Measurements from ENCODE around the gene ARVCF.

DNA sequence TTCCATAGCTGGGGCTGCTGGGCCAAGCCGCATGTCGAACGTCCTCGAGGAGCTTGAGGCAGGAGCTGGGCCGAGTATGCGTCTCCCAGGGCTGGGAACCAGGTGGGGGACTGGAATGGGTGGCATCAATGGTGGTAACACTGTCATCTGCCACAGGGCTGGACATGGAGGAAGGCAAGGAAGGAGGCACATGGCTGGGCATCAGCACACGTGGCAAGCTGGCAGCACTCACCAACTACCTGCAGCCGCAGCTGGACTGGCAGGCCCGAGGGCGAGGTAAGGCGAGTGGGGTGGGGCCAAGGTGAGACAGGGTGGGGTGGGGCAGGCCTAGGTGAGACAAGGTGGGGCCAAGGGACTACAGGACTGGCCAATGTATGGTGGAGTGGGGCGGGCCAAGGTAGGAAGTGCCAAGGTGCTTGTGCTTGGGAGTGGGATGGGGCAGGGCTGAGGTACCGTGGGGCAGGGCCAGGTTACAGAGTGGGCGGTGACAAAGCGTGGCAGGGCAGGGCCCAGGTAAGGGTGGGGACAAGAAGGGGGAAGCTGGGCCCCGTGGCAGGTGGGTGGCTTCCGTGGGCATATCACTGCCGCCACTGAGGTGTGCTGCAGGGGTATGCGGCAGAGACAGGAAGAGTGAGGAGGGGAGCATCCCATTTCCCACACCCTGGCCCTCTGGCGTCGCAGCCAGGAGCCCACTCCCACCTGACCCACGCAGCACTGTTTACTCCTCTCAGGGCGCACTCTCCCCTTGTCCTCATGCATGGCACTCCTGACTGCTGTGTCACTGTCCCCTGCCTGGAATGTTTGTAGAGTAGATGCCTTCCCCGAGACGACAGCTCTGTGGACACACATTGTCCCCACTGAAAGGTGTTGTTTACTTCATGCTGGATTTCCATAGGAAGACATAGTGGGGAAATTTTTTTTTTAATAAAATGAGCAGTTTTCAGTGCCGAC is 36.0 kb upstream of the ARVCF start:
- TF ChIP-seq LARP7 (IDR thresholded peaks at IDR 0.05) = no peak
- TF ChIP-seq, protein P1, sequence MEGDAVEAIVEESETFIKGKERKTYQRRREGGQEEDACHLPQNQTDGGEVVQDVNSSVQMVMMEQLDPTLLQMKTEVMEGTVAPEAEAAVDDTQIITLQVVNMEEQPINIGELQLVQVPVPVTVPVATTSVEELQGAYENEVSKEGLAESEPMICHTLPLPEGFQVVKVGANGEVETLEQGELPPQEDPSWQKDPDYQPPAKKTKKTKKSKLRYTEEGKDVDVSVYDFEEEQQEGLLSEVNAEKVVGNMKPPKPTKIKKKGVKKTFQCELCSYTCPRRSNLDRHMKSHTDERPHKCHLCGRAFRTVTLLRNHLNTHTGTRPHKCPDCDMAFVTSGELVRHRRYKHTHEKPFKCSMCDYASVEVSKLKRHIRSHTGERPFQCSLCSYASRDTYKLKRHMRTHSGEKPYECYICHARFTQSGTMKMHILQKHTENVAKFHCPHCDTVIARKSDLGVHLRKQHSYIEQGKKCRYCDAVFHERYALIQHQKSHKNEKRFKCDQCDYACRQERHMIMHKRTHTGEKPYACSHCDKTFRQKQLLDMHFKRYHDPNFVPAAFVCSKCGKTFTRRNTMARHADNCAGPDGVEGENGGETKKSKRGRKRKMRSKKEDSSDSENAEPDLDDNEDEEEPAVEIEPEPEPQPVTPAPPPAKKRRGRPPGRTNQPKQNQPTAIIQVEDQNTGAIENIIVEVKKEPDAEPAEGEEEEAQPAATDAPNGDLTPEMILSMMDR (IDR thresholded peaks at IDR 0.05 in 2 of 3, conservative IDR thresholded peaks at IDR 0.05 in 1 of 3; ENCODE audit: insufficient read depth in 2 of 3, low read depth in 1 of 3, low read length in 3 of 3) = no peak

Data from K562 (cell line).